SK-N-SH treated with all-trans-retinoic acid at 6 μM for 48 hours (cell line): Measurements from ENCODE around the gene LAMA2.

ENCODE experiments used
- SNAI2 ChIP-seq: fragments of 250-450 bp; sonication (Bioruptor Pico); IDR thresholded peaks from 2 replicates; pipeline ENCODE4 v1.5.0; 2020; ENCODE audit warnings: mild to moderate bottlenecking, moderate library complexity
- ZFP3 ChIP-seq: fragments of 250-450 bp; sonication (Bioruptor Pico); IDR thresholded peaks from 2 replicates; pipeline ENCODE4 v1.5.0; 2020; ENCODE audit warnings: mild to moderate bottlenecking, moderate library complexity
- ZFP30 ChIP-seq: fragments of 450-650 bp; formaldehyde crosslinking; IDR thresholded peaks from 2 replicates; pipeline ENCODE4 v1.5.0; 2022; ENCODE audit warnings: mild to moderate bottlenecking, moderate library complexity
- ZNF8 ChIP-seq: fragments of 450-650 bp; formaldehyde crosslinking; IDR thresholded peaks from 2 replicates; pipeline ENCODE4 v1.5.0; 2020; ENCODE audit warnings: mild to moderate bottlenecking, moderate library complexity
- TF ChIP-seq, protein P1 (sequence below): fragments of 250-450 bp; sonication (Bioruptor Pico); IDR thresholded peaks from 2 replicates; pipeline ENCODE4 v1.8.0; 2020; ENCODE audit warnings: mild to moderate bottlenecking, moderate library complexity, borderline replicate concordance
- TF ChIP-seq, protein P2 (sequence below): fragments of 250-450 bp; sonication (Bioruptor Pico); IDR thresholded peaks from 2 replicates; pipeline ENCODE4 v1.5.0; 2020; ENCODE audit warnings: mild to moderate bottlenecking, moderate library complexity

DNA sequence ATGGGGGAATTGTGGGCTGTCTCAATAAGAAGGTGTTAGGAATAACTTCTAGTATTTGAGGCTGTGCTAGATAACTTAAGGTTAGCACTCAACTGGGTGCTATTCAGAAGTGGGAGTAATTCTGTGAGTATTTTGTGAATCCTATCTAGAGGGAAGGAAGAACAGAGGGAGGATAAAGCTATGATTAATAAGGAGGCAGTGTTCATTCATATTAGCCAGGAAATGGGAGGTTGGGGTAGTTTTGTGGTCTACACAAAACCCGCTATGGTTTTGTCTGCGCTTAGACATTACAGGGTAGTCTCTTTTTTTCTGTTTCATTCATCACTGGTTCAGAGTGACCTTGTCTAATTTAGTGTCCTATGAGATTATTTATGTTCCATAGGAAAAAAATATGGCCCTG is 486.0 kb downstream of the LAMA2 start:
- TF ChIP-seq, protein P1, sequence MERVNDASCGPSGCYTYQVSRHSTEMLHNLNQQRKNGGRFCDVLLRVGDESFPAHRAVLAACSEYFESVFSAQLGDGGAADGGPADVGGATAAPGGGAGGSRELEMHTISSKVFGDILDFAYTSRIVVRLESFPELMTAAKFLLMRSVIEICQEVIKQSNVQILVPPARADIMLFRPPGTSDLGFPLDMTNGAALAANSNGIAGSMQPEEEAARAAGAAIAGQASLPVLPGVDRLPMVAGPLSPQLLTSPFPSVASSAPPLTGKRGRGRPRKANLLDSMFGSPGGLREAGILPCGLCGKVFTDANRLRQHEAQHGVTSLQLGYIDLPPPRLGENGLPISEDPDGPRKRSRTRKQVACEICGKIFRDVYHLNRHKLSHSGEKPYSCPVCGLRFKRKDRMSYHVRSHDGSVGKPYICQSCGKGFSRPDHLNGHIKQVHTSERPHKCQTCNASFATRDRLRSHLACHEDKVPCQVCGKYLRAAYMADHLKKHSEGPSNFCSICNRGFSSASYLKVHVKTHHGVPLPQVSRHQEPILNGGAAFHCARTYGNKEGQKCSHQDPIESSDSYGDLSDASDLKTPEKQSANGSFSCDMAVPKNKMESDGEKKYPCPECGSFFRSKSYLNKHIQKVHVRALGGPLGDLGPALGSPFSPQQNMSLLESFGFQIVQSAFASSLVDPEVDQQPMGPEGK (CRISPR knock-in tag), result no peak
- TF ChIP-seq ZFP3 (CRISPR knock-in tag), result no peak
- TF ChIP-seq, protein P2, sequence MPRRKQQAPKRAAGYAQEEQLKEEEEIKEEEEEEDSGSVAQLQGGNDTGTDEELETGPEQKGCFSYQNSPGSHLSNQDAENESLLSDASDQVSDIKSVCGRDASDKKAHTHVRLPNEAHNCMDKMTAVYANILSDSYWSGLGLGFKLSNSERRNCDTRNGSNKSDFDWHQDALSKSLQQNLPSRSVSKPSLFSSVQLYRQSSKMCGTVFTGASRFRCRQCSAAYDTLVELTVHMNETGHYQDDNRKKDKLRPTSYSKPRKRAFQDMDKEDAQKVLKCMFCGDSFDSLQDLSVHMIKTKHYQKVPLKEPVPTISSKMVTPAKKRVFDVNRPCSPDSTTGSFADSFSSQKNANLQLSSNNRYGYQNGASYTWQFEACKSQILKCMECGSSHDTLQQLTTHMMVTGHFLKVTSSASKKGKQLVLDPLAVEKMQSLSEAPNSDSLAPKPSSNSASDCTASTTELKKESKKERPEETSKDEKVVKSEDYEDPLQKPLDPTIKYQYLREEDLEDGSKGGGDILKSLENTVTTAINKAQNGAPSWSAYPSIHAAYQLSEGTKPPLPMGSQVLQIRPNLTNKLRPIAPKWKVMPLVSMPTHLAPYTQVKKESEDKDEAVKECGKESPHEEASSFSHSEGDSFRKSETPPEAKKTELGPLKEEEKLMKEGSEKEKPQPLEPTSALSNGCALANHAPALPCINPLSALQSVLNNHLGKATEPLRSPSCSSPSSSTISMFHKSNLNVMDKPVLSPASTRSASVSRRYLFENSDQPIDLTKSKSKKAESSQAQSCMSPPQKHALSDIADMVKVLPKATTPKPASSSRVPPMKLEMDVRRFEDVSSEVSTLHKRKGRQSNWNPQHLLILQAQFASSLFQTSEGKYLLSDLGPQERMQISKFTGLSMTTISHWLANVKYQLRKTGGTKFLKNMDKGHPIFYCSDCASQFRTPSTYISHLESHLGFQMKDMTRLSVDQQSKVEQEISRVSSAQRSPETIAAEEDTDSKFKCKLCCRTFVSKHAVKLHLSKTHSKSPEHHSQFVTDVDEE, result no peak
- no peak for TF ChIP-seq ZNF8 (CRISPR knock-in tag)
- no peak for TF ChIP-seq SNAI2 (CRISPR knock-in tag)
- no peak for TF ChIP-seq ZFP30 (CRISPR knock-in tag)
